ENCODE data around the gene ACTL8. TPM values are rescaled to one million over a fixed set of nuclear protein-coding genes. Genes with fewer than 3 reads are reported as not detected.

Gene ACTL8
- not detected for total RNA-seq
- total RNA-seq (2013): not detected

DNA sequence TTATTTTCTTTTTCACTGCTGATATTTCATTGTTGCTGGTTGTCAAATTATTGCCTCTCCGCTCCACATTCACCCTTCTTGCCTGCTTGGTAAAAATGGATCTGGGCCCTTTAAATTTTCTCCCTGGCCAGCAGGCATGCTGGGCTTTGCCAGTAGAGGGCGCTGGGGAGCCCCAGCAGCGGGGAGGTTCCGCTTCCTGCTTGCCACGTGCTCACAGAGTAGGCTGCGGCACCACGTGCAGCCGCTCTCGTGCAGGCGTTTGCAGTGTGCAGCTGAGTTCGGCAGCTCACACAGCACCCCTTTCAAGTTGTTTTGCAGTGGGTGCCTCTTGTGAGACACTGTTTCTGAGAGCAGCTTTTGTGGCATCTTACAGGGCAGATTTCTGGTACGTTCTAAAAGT, at the start of gene ACTL8:
Gene ACTL8, plus strand, starts transcription at position 214 of the 400 bp plus-strand sequence. CDS start 67,676 bp downstream, outside the sequence.
- Histone ChIP-seq H3K27ac (ENCODE audit: low read length) (no peak within 1 kb of the TSS), H3K9me3 (ENCODE audit: control insufficient read depth, insufficient read depth, low read length) (peaks cover 31% of the 10 kb centered on the region), H3K36me3 (ENCODE audit: control insufficient read depth, insufficient read depth, low read length) (no peaks in the 10 kb centered on the region), H3K4me3 (ENCODE audit: low read length) (no peak within 1 kb of the TSS), H3K4me1 (ENCODE audit: control insufficient read depth, insufficient read depth, low read length) (no peaks in the 10 kb centered on the region), H3K27me3 (ENCODE audit: control insufficient read depth, insufficient read depth, low read length) (no peaks in the 10 kb centered on the region)
- TF ChIP-seq, protein P1, sequence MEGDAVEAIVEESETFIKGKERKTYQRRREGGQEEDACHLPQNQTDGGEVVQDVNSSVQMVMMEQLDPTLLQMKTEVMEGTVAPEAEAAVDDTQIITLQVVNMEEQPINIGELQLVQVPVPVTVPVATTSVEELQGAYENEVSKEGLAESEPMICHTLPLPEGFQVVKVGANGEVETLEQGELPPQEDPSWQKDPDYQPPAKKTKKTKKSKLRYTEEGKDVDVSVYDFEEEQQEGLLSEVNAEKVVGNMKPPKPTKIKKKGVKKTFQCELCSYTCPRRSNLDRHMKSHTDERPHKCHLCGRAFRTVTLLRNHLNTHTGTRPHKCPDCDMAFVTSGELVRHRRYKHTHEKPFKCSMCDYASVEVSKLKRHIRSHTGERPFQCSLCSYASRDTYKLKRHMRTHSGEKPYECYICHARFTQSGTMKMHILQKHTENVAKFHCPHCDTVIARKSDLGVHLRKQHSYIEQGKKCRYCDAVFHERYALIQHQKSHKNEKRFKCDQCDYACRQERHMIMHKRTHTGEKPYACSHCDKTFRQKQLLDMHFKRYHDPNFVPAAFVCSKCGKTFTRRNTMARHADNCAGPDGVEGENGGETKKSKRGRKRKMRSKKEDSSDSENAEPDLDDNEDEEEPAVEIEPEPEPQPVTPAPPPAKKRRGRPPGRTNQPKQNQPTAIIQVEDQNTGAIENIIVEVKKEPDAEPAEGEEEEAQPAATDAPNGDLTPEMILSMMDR (IDR thresholded peaks at IDR 0.05): no peak
- WGBS (ENCODE audit: insufficient coverage): 65% methylated on average over 12 of the region's 12 CpGs
- no peak for ATAC-seq
- no peak within 1 kb of the TSS for H3K4me3 Mint-ChIP-seq
- no peaks in the 10 kb centered on the region for H3K36me3 Mint-ChIP-seq
- no peaks in the 10 kb centered on the region for H3K4me1 Mint-ChIP-seq
- intact Hi-C loops (cut with micrococcal nuclease): no loop called here
- no peak for DNase-seq
- no peaks in the 10 kb centered on the region for H3K27me3 Mint-ChIP-seq (ENCODE audit: low read depth in 2 of 2)
- no peak within 1 kb of the TSS for H3K27ac Mint-ChIP-seq
- H3K9me3 Mint-ChIP-seq: peaks cover 6 to 18% of the 10 kb centered on the region in 2 donors

GRCh38 chr1:17706445-17706844, 48.7 kb upstream of the ACTL8 start:
- H3K9me3 ChIP-seq (ENCODE audit: control insufficient read depth, insufficient read depth, low read length): no peaks in the 10 kb centered on the region
- H3K36me3 ChIP-seq (ENCODE audit: control insufficient read depth, insufficient read depth, low read length): no peaks in the 10 kb centered on the region
- H3K4me1 ChIP-seq (ENCODE audit: control insufficient read depth, insufficient read depth, low read length): no peaks in the 10 kb centered on the region
- TF ChIP-seq, protein P1 (IDR thresholded peaks at IDR 0.05): no peak
- H3K27ac ChIP-seq (ENCODE audit: low read length): no peak overlapping the region
- Mint-ChIP-seq H3K27me3 (ENCODE audit: low read depth in 2 of 2) (peaks cover 0 to 3% of the 10 kb centered on the region in 2 donors), H3K4me1 (no peaks in the 10 kb centered on the region), H3K9me3 (no peaks in the 10 kb centered on the region), H3K4me3 (no peak overlapping the region), H3K36me3 (no peaks in the 10 kb centered on the region), H3K27ac (no peak overlapping the region)
- DNase-seq: no peak
- intact Hi-C loops (cut with micrococcal nuclease): no loop called here
- H3K27me3 ChIP-seq (ENCODE audit: control insufficient read depth, insufficient read depth, low read length): no peaks in the 10 kb centered on the region
- no peak overlapping the region for H3K4me3 ChIP-seq (ENCODE audit: low read length)
- ATAC-seq: no peak
- 81% methylated on average over 7 of the region's 10 CpGs for WGBS (ENCODE audit: insufficient coverage)

DNA sequence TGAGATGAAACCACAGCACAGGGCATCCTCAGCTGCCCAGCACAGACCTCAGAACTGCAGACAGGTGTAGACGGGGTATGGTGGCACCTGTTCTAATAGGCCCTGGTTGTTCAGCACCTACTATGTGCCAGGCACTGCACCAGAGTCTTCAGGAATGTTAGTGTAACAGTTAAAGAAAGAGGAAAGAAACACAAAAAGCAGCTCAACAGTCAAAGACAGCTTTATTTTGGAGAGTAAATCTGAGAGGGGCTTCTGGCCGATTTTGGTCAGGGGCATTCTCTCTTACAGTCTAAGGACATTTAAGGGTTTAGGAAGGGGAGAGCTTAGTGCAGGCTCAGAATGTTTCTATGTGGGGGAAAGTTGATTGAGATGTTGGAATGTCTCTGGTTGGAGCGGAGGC, 45.2 kb upstream of the ACTL8 start:
- Histone ChIP-seq H3K9me3 (ENCODE audit: control insufficient read depth, insufficient read depth, low read length) (no peaks in the 10 kb centered on the region), H3K4me1 (ENCODE audit: control insufficient read depth, insufficient read depth, low read length) (no peaks in the 10 kb centered on the region), H3K27ac (ENCODE audit: low read length) (no peak overlapping the region), H3K27me3 (ENCODE audit: control insufficient read depth, insufficient read depth, low read length) (no peaks in the 10 kb centered on the region), H3K4me3 (ENCODE audit: low read length) (no peak overlapping the region), H3K36me3 (ENCODE audit: control insufficient read depth, insufficient read depth, low read length) (no peaks in the 10 kb centered on the region)
- WGBS (ENCODE audit: insufficient coverage): 85% methylated on average over 3 of the region's 3 CpGs
- TF ChIP-seq, protein P1 (IDR thresholded peaks at IDR 0.05): no peak
- Mint-ChIP-seq H3K27ac (no peak overlapping the region), H3K4me3 (no peak overlapping the region), H3K36me3 (no peaks in the 10 kb centered on the region), H3K27me3 (ENCODE audit: low read depth in 2 of 2) (peaks cover 0 to 3% of the 10 kb centered on the region in 2 donors), H3K9me3 (no peaks in the 10 kb centered on the region), H3K4me1 (no peaks in the 10 kb centered on the region)
- no peak for DNase-seq
- intact Hi-C loops (cut with micrococcal nuclease): no loop called here
- no peak for ATAC-seq

DNA sequence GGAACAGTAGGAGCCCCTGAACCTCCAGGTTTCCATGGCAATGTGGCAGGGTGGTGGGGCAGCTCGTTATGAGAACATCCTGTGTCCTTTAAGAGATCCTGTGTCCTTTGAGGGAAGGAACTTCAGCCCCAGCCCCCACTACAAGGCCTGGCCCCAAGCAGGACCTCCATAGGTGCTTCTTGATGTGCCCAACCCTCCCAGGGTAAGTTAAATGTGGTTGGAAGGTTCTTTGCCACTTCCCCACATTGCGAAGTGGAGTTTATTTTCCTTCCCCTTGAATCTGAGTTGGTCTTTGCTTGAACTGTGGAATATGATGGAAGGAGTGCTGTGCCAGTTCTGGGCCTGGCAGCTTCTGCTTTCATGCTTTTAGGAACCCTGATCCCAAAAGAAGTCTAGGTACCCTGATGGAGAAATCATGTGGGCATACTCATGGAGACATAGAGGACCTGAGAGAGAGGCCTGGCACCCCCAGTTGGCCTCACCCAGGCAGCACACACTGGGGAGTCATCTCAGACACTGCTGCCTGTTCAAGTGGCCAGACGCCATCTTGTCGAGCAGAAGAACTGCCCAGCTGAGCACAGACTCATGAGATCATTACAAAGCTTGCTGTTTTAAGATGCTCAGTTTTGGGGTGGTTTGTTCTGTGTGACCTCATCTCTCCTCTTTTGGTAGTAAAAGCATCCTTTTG, 44.1 kb upstream of the ACTL8 start:
- H3K4me3 Mint-ChIP-seq: no peak overlapping the region
- no peak for DNase-seq
- H3K27me3 Mint-ChIP-seq (ENCODE audit: low read depth in 2 of 2): peaks cover 0 to 6% of the 10 kb centered on the region in 2 donors
- intact Hi-C loops (cut with micrococcal nuclease): no loop called here
- H3K4me1 Mint-ChIP-seq: no peaks in the 10 kb centered on the region
- H3K4me1 ChIP-seq (ENCODE audit: control insufficient read depth, insufficient read depth, low read length): no peaks in the 10 kb centered on the region
- no peak overlapping the region for H3K27ac ChIP-seq (ENCODE audit: low read length)
- H3K27ac Mint-ChIP-seq: no peak overlapping the region
- 92% methylated on average over 3 of the region's 4 CpGs for WGBS (ENCODE audit: insufficient coverage)
- no peaks in the 10 kb centered on the region for H3K27me3 ChIP-seq (ENCODE audit: control insufficient read depth, insufficient read depth, low read length)
- no peak overlapping the region for H3K4me3 ChIP-seq (ENCODE audit: low read length)
- no peaks in the 10 kb centered on the region for H3K36me3 Mint-ChIP-seq
- no peak for ATAC-seq
- H3K36me3 ChIP-seq (ENCODE audit: control insufficient read depth, insufficient read depth, low read length): no peaks in the 10 kb centered on the region
- TF ChIP-seq, protein P1 (IDR thresholded peaks at IDR 0.05): no peak
- H3K9me3 ChIP-seq (ENCODE audit: control insufficient read depth, insufficient read depth, low read length): no peaks in the 10 kb centered on the region
- no peaks in the 10 kb centered on the region for H3K9me3 Mint-ChIP-seq
